IMR-90 (cell line): ENCODE results near the gene THEMIS2. TPM values are rescaled to one million over a fixed set of nuclear protein-coding genes. Genes with fewer than 3 reads are reported as not detected.

Experiments used
- ATAC-seq: fragments of 200-7000 bp; cut with Tn5 transposase; 2 replicates; pipeline ENCODE4 v1.9.1; 2020; ENCODE audit warnings: low read depth, mild to moderate bottlenecking, moderate library complexity
- BruUV-seq: library from RNA; stranded (reverse); fragments of 400-500 nt; replicated peaks from 2 replicates; lab custom pipeline; 2021; lab: Mats Ljungman, UMichigan
- CTCF ChIA-PET: fragments of 300-600 bp; formaldehyde crosslinking; extraction: SDS; loops from one replicate; lab custom pipeline; 2021; ENCODE audit warnings: antibody characterized with exemption; lab: Yijun Ruan, JAX
- POLR2A ChIA-PET: fragments of 300-600 bp; sonication (Branson Sonifier 250); formaldehyde crosslinking; loops from one replicate; lab custom pipeline; 2022; ENCODE audit warnings: antibody characterized with exemption; ENCODE audit not compliant: unreplicated experiment; lab: Charles Lee
- DNase-seq: peaks from one replicate; pipeline ENCODE4 v3.0.0; 2013
- H2AFZ ChIP-seq: replicated peaks from 2 replicates; pipeline ENCODE3; 2013; ENCODE audit warnings: low read length, mild to moderate bottlenecking; ENCODE audit not compliant: poor library complexity
- H2AK5ac ChIP-seq: 2 replicates; pipeline ENCODE4 v1.6.1; 2013; ENCODE audit warnings: low read depth, low read length, inconsistent platforms
- H2AK9ac ChIP-seq: replicated peaks from 2 replicates; pipeline ENCODE3; 2013; ENCODE audit warnings: mild to moderate bottlenecking, low read depth, low read length, moderate library complexity; ENCODE audit not compliant: poor library complexity
- H2BK120ac ChIP-seq: 2 replicates; pipeline ENCODE4 v1.6.1; 2013; ENCODE audit warnings: low read depth, low read length, inconsistent platforms
- H2BK15ac ChIP-seq: 3 replicates; pipeline ENCODE4 v1.6.1; 2013; ENCODE audit warnings: low read depth, low read length, inconsistent platforms
- H2BK20ac ChIP-seq: 2 replicates; pipeline ENCODE4 v1.6.1; 2013; ENCODE audit warnings: low read depth, mild to moderate bottlenecking, inconsistent platforms, low read length, moderate library complexity
- H2BK5ac ChIP-seq: 2 replicates; pipeline ENCODE4 v1.6.1; 2013; ENCODE audit warnings: mild to moderate bottlenecking, low read depth, low read length, inconsistent platforms; ENCODE audit not compliant: poor library complexity, severe bottlenecking
- H3K14ac ChIP-seq: replicated peaks from 2 replicates; pipeline ENCODE4 v1.6.1; 2013; ENCODE audit warnings: low read depth, low read length, inconsistent platforms
- H3K18ac ChIP-seq: 2 replicates; pipeline ENCODE4 v1.6.1; 2013; ENCODE audit warnings: low read depth, low read length, control low read depth
- H3K23ac ChIP-seq: 2 replicates; pipeline ENCODE4 v1.6.1; 2013; ENCODE audit warnings: low read depth, low read length, inconsistent platforms
- H3K27ac ChIP-seq: 2 replicates; pipeline ENCODE4 v1.5.1; 2013; ENCODE audit warnings: mild to moderate bottlenecking, control low read depth, low read length; ENCODE audit not compliant: insufficient read depth
- H3K27me3 ChIP-seq: 2 replicates; pipeline ENCODE4 v1.6.1; 2013; ENCODE audit warnings: low read length; ENCODE audit not compliant: control insufficient read depth, insufficient read depth
- H3K36me3 ChIP-seq: 2 replicates; pipeline ENCODE4 v1.6.1; 2013; ENCODE audit warnings: low read length, mixed read lengths; ENCODE audit not compliant: control insufficient read depth, insufficient read depth
- H3K4ac ChIP-seq: 2 replicates; pipeline ENCODE4 v1.6.1; 2013; ENCODE audit warnings: low read depth, low read length, inconsistent platforms
- H3K4me1 ChIP-seq: 2 replicates; pipeline ENCODE4 v1.6.1; 2013; ENCODE audit warnings: low read length, mixed read lengths; ENCODE audit not compliant: control insufficient read depth, insufficient read depth
- H3K4me2 ChIP-seq: 2 replicates; pipeline ENCODE4 v1.6.1; 2013; ENCODE audit warnings: low read depth, mild to moderate bottlenecking, control low read depth, low read length, moderate library complexity
- H3K4me3 ChIP-seq: 2 replicates; pipeline ENCODE4 v1.5.1; 2013; ENCODE audit warnings: low read depth, mild to moderate bottlenecking, control low read depth, low read length, moderate library complexity; ENCODE audit not compliant: insufficient read depth
- H3K56ac ChIP-seq: 2 replicates; pipeline ENCODE4 v1.6.1; 2013; ENCODE audit warnings: low read length, inconsistent platforms; ENCODE audit not compliant: insufficient read depth; ENCODE audit errors: extremely low read depth
- H3K79me1 ChIP-seq, 2 experiments: 2 replicates each; pipeline ENCODE4 v1.6.1; 2013; ENCODE audit warnings: low read length in 2 of 2, inconsistent platforms in 1 of 2, low read depth in 1 of 2
- H3K9ac ChIP-seq: 2 replicates; pipeline ENCODE4 v1.6.1; 2013; ENCODE audit warnings: low read depth, low read length, control low read depth
- H3K9me1 ChIP-seq: 2 replicates; pipeline ENCODE4 v1.6.1; 2013; ENCODE audit warnings: low read length, inconsistent platforms; ENCODE audit not compliant: insufficient read depth
- H3K9me3 ChIP-seq: 2 replicates; pipeline ENCODE4 v1.6.1; 2013; ENCODE audit warnings: low read length; ENCODE audit not compliant: control insufficient read depth, insufficient read depth
- H4K20me1 ChIP-seq: 2 replicates; pipeline ENCODE4 v1.6.1; 2013; ENCODE audit warnings: low read length, inconsistent platforms; ENCODE audit not compliant: insufficient read depth
- H4K5ac ChIP-seq: 2 replicates; pipeline ENCODE4 v1.6.1; 2013; ENCODE audit warnings: mild to moderate bottlenecking, low read depth, low read length, control low read depth
- H4K8ac ChIP-seq, 2 experiments: 2 replicates each; pipeline ENCODE4 v1.6.1; 2013; ENCODE audit warnings: low read depth in 2 of 2, low read length in 2 of 2, control low read depth in 1 of 2, inconsistent platforms in 1 of 2
- H4K91ac ChIP-seq: 2 replicates; pipeline ENCODE4 v1.6.1; 2013; ENCODE audit warnings: low read depth, low read length, inconsistent platforms; ENCODE audit not compliant: insufficient read depth
- CHD1 ChIP-seq: IDR thresholded peaks from 2 replicates; pipeline ENCODE4 v1.6.1; 2012; ENCODE audit warnings: low read depth, low read length, improper control_type of control experiment
- MAZ ChIP-seq: IDR thresholded peaks from 2 replicates; pipeline ENCODE4 v1.6.1; 2012; ENCODE audit warnings: low read depth, mild to moderate bottlenecking, low read length, improper control_type of control experiment, moderate library complexity, borderline replicate concordance
- POLR2A ChIP-seq: IDR thresholded peaks from 2 replicates; pipeline ENCODE4 v1.6.1; 2012; ENCODE audit warnings: mild to moderate bottlenecking, low read depth, low read length
- WGBS, 2 experiments: methylation state at CpG; one replicate each; pipeline versions ENCODE4 v1.1.5 to v1.1.7; 2013; ENCODE audit warnings: missing lambda C conversion rate in 2 of 2; ENCODE audit not compliant: insufficient read length in 1 of 2; ENCODE audit errors: extremely low coverage in 2 of 2; 5-methylcytosine and 5-hydroxymethylcytosine counted together
- dilution Hi-C: fragments of 300-500 bp; cut with HindIII; formaldehyde crosslinking; loops from one replicate; pipeline ENCODE4 v1.14.3; 2018; ENCODE audit warnings: low sequenced_read_pairs; ENCODE audit not compliant: unreplicated experiment
- in situ Hi-C: fragments of 300-500 bp; cut with MboI; formaldehyde crosslinking; loops from 3 replicates; pipeline ENCODE4 v1.14.3; 2019; ENCODE audit warnings: low sequenced_read_pairs, inconsistent platforms, mixed read lengths
- intact Hi-C: fragments of 100-400 bp; cut with micrococcal nuclease; formaldehyde crosslinking; loops from 2 replicates; pipeline ENCODE4 v1.10.0; 2022
- polyA plus RNA-seq, 3 experiments: library from polyadenylated mRNA; depleted of rRNA; stranded (reverse); fragments of >200 nt; gene quantifications; 2 replicates each; pipeline ENCODE4 v1.2.3, GENCODE V29; 2012; ENCODE audit warnings: low replicate concordance in 1 of 3
- total RNA-seq: library from RNA; depleted of rRNA; stranded (reverse); fragments of >200 nt; gene quantifications from 2 replicates; pipeline ENCODE4 v1.2.3, GENCODE V29; 2012

THEMIS2 gene
- total and polyA plus RNA-seq, 2 of the 4 experiments (the other 2 are of a cell fraction): 4.5 to 5.0 TPM

GRCh38 chr1:27882543-27882903 lies 10.2 kb downstream of the THEMIS2 start:
- no peak overlapping the region for H2BK20ac ChIP-seq
- no peaks in the 10 kb centered on the region for H3K9me3 ChIP-seq
- ATAC-seq (no peak), DNase-seq (no peak)
- no peaks in the 10 kb centered on the region for H3K79me1 ChIP-seq
- no peak overlapping the region for H3K14ac ChIP-seq
- no peak overlapping the region for H3K9ac ChIP-seq
- H3K36me3 ChIP-seq: peaks cover 11% of the 10 kb centered on the region
- no peak overlapping the region for H3K27ac ChIP-seq
- intact Hi-C loops (no loop called here), dilution Hi-C loops (no loop called here), in situ Hi-C loops (no loop called here)
- H4K5ac ChIP-seq: no peak overlapping the region
- TF ChIP-seq CHD1 (no peak), POLR2A (no peak), MAZ (no peak)
- no peak overlapping the region for H3K4me3 ChIP-seq
- BruUV-seq: no TSS peak
- no peak overlapping the region for H3K23ac ChIP-seq
- H2AK5ac ChIP-seq: no peak overlapping the region
- WGBS, 2 experiments: 100% methylated on average over 2 of the region's 6 CpGs; no CpG with 5 or more reads in 1 of the 2 experiments
- no peak overlapping the region for H4K8ac ChIP-seq
- no peak overlapping the region for H3K4me2 ChIP-seq
- ChIA-PET CTCF (no interaction called here), POLR2A (no interaction called here)
- H2BK120ac ChIP-seq: no peak overlapping the region
- H3K4me1 ChIP-seq: no peaks in the 10 kb centered on the region
- H4K20me1 ChIP-seq: no peaks in the 10 kb centered on the region
- H2BK5ac ChIP-seq: no peak overlapping the region
- no peaks in the 10 kb centered on the region for H3K9me1 ChIP-seq
- no peak overlapping the region for H3K56ac ChIP-seq
- H2AFZ ChIP-seq: no peak overlapping the region
- no peak overlapping the region for H2AK9ac ChIP-seq
- no peak overlapping the region for H3K4ac ChIP-seq
- no peaks in the 10 kb centered on the region for H3K27me3 ChIP-seq
- no peak overlapping the region for H3K18ac ChIP-seq
- H2BK15ac ChIP-seq: no peak overlapping the region
- H4K91ac ChIP-seq: no peak overlapping the region
